Prostate gland (tissue), 2 donors: Measurements from ENCODE around the gene STK24. TPM values are rescaled to one million over a fixed set of nuclear protein-coding genes. Genes with fewer than 3 reads are reported as not detected.
"Not testable (repeated sequence)": the region's sequence is repeated elsewhere in the genome, so short reads cannot be mapped to it uniquely, and the experiment has no call there.

Experiments
- DNase-seq: peaks from one replicate; pipeline ENCODE4 v3.0.0-alpha.2; 2019; ENCODE audit warnings: low spot score
- H3K27ac ChIP-seq, 2 donors: fragments of 200-600 bp; sonication (generic); 2 replicates each; pipeline ENCODE4 v1.5.1; 2017 to 2019
- H3K27me3 ChIP-seq: fragments of 200-600 bp; sonication (generic); replicated peaks from 2 replicates; pipeline ENCODE4 v1.5.1; 2019; ENCODE audit not compliant: insufficient read depth
- H3K36me3 ChIP-seq, 2 donors: fragments of 200-600 bp; sonication (generic); 1 replicate in 1 of 2; 2 replicates in 1 of 2; pipeline versions ENCODE4 v1.5.1 to v1.8.1; 2017 to 2019
- H3K4me1 ChIP-seq: fragments of 200-600 bp; sonication (generic); replicated peaks from 2 replicates; pipeline ENCODE4 v1.5.1; 2019
- H3K4me3 ChIP-seq, 2 donors: fragments of 200-600 bp; sonication (generic); 2 replicates each; pipeline ENCODE4 v1.5.1; 2017 to 2019
- H3K9me3 ChIP-seq: fragments of 200-600 bp; sonication (generic); 2 replicates; pipeline ENCODE4 v1.5.1; 2017
- POLR2A ChIP-seq: fragments of 450-650 bp; IDR thresholded peaks from one replicate; pipeline ENCODE4 v1.6.1; 2016; ENCODE audit warnings: antibody characterized with exemption, mild to moderate bottlenecking
- POLR2AphosphoS5 ChIP-seq: sonication (generic); formaldehyde crosslinking; IDR thresholded peaks from one replicate; pipeline ENCODE4 v1.6.1; 2017; ENCODE audit warnings: antibody characterized with exemption
- WGBS: methylation state at CpG from one replicate; pipeline ENCODE4 v1.1.5; 2018; 5-methylcytosine and 5-hydroxymethylcytosine counted together
- intact Hi-C: fragments of 100-400 bp; cut with DNase I; formaldehyde crosslinking; loops from one replicate; pipeline ENCODE4 v1.14.2; 2022
- total RNA-seq, 2 donors: library from RNA; depleted of rRNA; stranded (reverse); fragments of >200 nt; gene quantifications; one replicate each; pipeline ENCODE4 v1.1.0, GENCODE V29; 2016
- TF ChIP-seq, protein P1 (sequence below), 4 experiments: fragments of 200-600 bp in 2 of 4; fragments of 450-650 bp in 2 of 4; sonication (generic) in 2 of 4; IDR thresholded peaks; 1 replicate in 3 of 4; 2 replicates in 1 of 4; pipeline ENCODE4 v1.5.1; 2016 to 2019; ENCODE audit warnings: antibody characterized with exemption in 4 of 4, mild to moderate bottlenecking in 2 of 4, moderate library complexity in 2 of 4

The STK24 gene
- total RNA-seq, result 100 to 1,000 TPM in 1 of 2 donors, 10 to 100 TPM in 1; 80.5 to 187 TPM

DNA sequence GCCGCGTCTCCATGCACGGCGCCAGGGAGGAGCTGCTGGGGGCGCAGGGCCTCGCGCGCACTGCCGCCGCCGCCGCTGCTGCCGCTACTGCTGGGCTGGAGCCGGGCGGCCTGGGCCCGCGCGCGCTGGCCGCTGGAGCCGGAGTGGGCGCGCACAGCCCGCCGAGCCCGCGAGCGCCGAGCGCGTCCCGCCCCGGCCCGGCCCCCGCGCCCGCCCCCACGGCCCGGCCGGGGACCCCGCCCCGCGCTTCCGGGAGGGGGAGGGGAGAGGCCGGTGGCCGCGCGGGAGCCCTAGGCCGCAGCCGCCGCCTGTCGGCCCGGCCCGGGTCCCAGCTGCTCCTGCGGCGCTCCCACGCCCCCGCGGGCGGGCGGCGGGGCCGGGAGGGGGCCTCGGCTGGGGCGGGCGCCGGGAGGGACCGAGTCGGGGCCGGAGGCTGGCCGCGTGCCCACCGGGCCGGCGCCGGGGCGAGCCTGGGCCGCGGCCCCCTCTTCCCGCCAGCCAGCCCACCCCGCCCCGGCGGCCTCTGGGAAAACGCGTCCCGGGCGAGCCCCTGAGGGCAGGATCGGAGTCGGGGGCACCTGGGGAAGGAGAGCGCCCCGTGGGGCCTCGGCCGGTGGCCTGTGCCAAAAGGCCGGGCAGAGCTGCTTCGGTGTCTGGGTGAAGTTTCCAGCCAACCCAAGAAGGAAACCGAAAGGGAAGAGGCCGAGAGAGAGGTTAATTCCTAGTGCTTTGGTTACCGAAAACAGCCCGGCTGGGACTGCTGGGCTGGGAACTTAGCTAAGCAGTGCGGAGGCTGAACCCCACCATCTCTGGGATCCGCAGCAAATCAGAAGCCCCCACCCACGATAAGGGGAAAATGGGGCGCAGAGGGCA, at the start of gene STK24:
Gene STK24 (minus strand): TSS at position 145 of the 873 bp plus-strand sequence. CDS start 321 bp downstream, outside the sequence.
- peak; percentile 65 for DNase-seq
- no peaks in the 10 kb centered on the region for H3K36me3 ChIP-seq
- H3K27me3 ChIP-seq, result no peaks in the 10 kb centered on the region
- peak within 1 kb of the TSS; percentile 96 to 97 for H3K27ac ChIP-seq
- TF ChIP-seq, protein P1, sequence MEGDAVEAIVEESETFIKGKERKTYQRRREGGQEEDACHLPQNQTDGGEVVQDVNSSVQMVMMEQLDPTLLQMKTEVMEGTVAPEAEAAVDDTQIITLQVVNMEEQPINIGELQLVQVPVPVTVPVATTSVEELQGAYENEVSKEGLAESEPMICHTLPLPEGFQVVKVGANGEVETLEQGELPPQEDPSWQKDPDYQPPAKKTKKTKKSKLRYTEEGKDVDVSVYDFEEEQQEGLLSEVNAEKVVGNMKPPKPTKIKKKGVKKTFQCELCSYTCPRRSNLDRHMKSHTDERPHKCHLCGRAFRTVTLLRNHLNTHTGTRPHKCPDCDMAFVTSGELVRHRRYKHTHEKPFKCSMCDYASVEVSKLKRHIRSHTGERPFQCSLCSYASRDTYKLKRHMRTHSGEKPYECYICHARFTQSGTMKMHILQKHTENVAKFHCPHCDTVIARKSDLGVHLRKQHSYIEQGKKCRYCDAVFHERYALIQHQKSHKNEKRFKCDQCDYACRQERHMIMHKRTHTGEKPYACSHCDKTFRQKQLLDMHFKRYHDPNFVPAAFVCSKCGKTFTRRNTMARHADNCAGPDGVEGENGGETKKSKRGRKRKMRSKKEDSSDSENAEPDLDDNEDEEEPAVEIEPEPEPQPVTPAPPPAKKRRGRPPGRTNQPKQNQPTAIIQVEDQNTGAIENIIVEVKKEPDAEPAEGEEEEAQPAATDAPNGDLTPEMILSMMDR (IDR thresholded peaks at IDR 0.05), result no peak
- TF ChIP-seq POLR2A, result peak; percentile 11
- peak within 1 kb of the TSS; percentile 92 for H3K4me3 ChIP-seq
- no peaks in the 10 kb centered on the region for H3K9me3 ChIP-seq
- H3K4me1 ChIP-seq, result no peaks in the 10 kb centered on the region
- under 1% methylated on average over 38 of the region's 103 CpGs for WGBS
- intact Hi-C loops, result loop anchor here (5.0 to 10.0 kb wide), 5 partner anchors 35 to 1462 kb away; no protein-coding TSS in a partner anchor

DNA sequence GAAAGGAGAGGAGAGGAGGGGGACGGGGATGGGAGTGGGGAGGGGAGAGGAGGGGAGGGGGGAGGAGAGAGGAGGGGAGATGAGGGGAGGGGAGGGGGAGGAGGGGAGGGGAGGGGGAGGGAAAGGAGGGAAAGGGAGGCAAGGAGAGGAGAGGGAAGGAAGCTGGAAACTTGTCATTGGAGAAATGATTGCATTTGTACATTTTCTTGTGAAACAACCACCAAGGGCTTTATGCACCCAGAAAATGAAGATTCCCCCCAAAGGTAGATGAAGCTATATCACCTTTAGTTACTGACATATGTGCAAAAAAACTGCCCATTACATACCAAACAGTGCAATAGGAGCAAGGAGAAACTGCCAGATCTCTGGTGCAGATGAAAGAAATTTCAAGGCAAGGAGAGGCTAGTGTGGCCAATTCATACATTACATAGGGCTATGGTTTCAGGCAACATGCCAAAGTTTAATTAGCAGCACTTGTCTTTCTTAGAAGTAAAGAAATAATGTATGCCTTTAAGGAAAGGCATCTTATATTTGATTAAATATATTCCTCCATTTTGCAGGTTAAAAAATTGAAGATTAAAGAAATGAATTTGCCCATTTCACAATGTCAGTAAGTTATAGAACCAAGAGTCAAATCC, 49.5 kb upstream of the STK24 start:
- intact Hi-C loops, result no loop called here
- DNase-seq, result no peak
- TF ChIP-seq, protein P1 (IDR thresholded peaks at IDR 0.05), result no peak
- TF ChIP-seq POLR2AphosphoS5 (no peak), POLR2A (no peak)
- no peaks in the 10 kb centered on the region for H3K36me3 ChIP-seq
- H3K4me3 ChIP-seq, result no peak overlapping the region
- no peaks in the 10 kb centered on the region for H3K27me3 ChIP-seq
- no CpG with 5 or more reads among the region's 1 CpG for WGBS
- H3K4me1 ChIP-seq, result no peaks in the 10 kb centered on the region
- no peak overlapping the region for H3K27ac ChIP-seq
- no peaks in the 10 kb centered on the region for H3K9me3 ChIP-seq

DNA sequence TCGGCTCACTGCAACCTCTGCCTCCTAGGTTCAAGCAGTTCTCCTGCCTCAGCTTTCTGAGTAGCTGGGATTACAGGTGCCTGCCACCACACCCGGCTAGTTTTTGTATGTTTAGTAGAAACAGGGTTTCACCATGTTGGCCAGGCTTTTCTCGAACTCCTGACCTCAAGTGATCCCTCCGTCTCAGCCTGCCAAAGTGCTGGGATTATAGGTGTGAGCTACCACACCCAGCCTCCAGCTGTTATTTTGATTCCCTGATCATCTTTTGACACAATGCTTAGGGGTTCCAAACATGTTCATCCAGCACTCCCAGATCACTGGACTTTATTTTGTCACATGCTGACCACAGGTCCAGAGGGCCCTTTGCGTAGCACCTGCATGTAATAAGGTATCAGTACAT, 47.7 kb upstream of the STK24 start:
- H3K4me1 ChIP-seq, H3K4me3 ChIP-seq, intact Hi-C loops, H3K27me3 ChIP-seq, H3K36me3 ChIP-seq, H3K27ac ChIP-seq, DNase-seq, H3K9me3 ChIP-seq: not testable (repeated sequence)
- WGBS, result 91% methylated on average over 5 of the region's 5 CpGs

DNA sequence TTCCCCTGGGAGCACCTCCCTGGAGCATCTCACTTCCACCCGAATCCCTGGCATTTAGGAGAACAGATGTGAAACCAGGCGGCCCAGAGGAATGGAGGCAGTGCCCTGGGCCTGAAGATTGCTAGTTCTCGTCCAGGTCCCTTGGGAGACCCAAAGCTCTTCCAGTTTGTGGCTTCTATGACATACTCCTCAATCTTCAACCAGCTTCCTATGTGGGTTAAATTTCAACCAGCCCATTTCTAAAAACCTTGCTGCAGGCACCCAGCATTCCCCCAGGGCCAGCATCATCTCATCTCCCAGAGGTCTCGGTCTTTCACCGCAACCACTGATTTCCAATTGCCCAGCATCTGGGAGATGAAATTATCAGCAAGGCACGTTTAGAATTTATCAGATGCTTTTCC, 46.0 kb upstream of the STK24 start:
- intact Hi-C loops, result no loop called here
- no peaks in the 10 kb centered on the region for H3K27me3 ChIP-seq
- WGBS, result 65% methylated on average over 6 of the region's 6 CpGs

DNA sequence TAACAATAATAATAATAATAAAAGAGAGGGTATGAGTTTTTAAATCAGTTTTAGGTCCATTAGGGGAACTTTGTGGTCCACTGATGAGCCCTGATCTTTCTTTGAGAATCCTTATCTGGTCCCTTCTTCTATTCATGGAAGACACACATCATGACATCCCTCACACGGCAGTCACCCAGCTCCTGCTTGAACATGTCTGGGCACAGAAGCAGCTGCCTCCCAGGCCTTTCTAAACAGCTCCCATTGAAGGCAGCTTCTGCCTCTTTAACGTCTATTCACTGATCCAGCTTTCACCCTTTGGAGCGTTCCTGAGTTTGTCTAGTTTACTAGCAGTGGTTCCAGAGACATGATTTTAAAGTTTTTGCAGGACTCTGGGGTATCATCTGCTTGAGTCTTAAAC, 42.6 kb upstream of the STK24 start:
- H3K4me3 ChIP-seq, result no peak overlapping the region
- intact Hi-C loops, result no loop called here
- TF ChIP-seq, protein P1 (IDR thresholded peaks at IDR 0.05), result no peak
- TF ChIP-seq POLR2AphosphoS5, result no peak
- no peak for TF ChIP-seq POLR2A

More for the DNA sequence above, 46.0 kb upstream of the STK24 start:
- Histone ChIP-seq H3K27ac (no peak overlapping the region), H3K4me3 (no peak overlapping the region), H3K4me1 (no peaks in the 10 kb centered on the region), H3K36me3 (no peaks in the 10 kb centered on the region), H3K9me3 (no peaks in the 10 kb centered on the region)
- TF ChIP-seq POLR2A (no peak), POLR2AphosphoS5 (no peak)
- TF ChIP-seq, protein P1 (IDR thresholded peaks at IDR 0.05), result no peak
- no peak for DNase-seq

DNA sequence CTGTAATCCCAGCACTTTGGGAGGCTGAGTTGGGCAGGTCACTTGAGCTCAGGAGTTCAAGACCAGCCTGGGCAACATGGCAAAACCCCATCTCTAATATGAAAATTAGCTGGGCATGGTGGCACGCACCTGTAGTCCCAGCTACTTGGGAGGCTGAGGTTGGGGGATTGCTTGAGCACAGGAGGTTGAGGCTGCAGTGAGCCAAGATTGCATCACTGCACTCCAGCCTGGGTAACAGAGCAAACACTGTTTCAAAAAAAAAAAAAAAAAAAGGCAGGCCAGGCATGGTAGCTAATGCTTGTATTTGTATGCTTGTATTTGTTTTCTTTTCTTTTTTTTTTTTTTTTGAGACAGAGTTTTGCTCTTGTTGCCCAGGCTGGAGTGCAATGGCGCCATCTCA, 38.7 kb upstream of the STK24 start:
- H3K36me3 ChIP-seq, H3K4me1 ChIP-seq, intact Hi-C loops, DNase-seq, H3K27me3 ChIP-seq, H3K27ac ChIP-seq, H3K9me3 ChIP-seq, H3K4me3 ChIP-seq: not testable (repeated sequence)
- WGBS, result 94% methylated on average over 2 of the region's 2 CpGs

More for the DNA sequence above, 42.6 kb upstream of the STK24 start:
- Histone ChIP-seq H3K36me3 (no peaks in the 10 kb centered on the region), H3K4me1 (no peaks in the 10 kb centered on the region), H3K27ac (no peak overlapping the region), H3K9me3 (no peaks in the 10 kb centered on the region), H3K27me3 (no peaks in the 10 kb centered on the region)
- 60% methylated on average over 3 of the region's 3 CpGs for WGBS
- no peak for DNase-seq
